ENCODE measurements around the gene RAB20.

The RAB20 gene

GRCh38 chr13:110554946-110555345 is 6.6 kb downstream of the RAB20 start:
- TF ChIP-seq TAF1 (IDR thresholded peaks at IDR 0.05; ENCODE audit: borderline replicate concordance, insufficient read depth, low read length): no peak
- no peak for TF ChIP-seq SIN3A (IDR thresholded peaks at IDR 0.05; ENCODE audit: borderline replicate concordance, insufficient read depth, low read length)
- no peak for TF ChIP-seq REST (IDR thresholded peaks at IDR 0.05; ENCODE audit: insufficient read depth in 1 of 2, low read depth in 2 of 2, low read length in 2 of 2)
- TF ChIP-seq POLR2AphosphoS5 (IDR thresholded peaks at IDR 0.05; ENCODE audit: low read depth, low read length): no peak
- no peak for TF ChIP-seq FOXP2 (optimal IDR thresholded peaks at IDR 0.05; ENCODE audit: borderline replicate concordance, extremely low read depth, extremely low read length, insufficient read depth)

- TF ChIP-seq FOXP2 (optimal IDR thresholded peaks at IDR 0.05; ENCODE audit: borderline replicate concordance, extremely low read depth, extremely low read length, insufficient read depth): no peak
- TF ChIP-seq REST (IDR thresholded peaks at IDR 0.05; ENCODE audit: insufficient read depth in 1 of 2, low read depth in 2 of 2, low read length in 2 of 2): no peak
- TF ChIP-seq TAF1 (IDR thresholded peaks at IDR 0.05; ENCODE audit: borderline replicate concordance, insufficient read depth, low read length): no peak
- TF ChIP-seq SIN3A (IDR thresholded peaks at IDR 0.05; ENCODE audit: borderline replicate concordance, insufficient read depth, low read length): no peak
- no peak for TF ChIP-seq POLR2AphosphoS5 (IDR thresholded peaks at IDR 0.05; ENCODE audit: low read depth, low read length)
These were observed 7.2 kb downstream of the RAB20 start for GRCh38 chr13:110554227-110554836.

- TF ChIP-seq POLR2AphosphoS5 (IDR thresholded peaks at IDR 0.05; ENCODE audit: low read depth, low read length) (no peak), SIN3A (IDR thresholded peaks at IDR 0.05; ENCODE audit: borderline replicate concordance, insufficient read depth, low read length) (no peak), REST (IDR thresholded peaks at IDR 0.05; ENCODE audit: insufficient read depth in 1 of 2, low read depth in 2 of 2, low read length in 2 of 2) (no peak), TAF1 (IDR thresholded peaks at IDR 0.05; ENCODE audit: borderline replicate concordance, insufficient read depth, low read length) (no peak), FOXP2 (optimal IDR thresholded peaks at IDR 0.05; ENCODE audit: borderline replicate concordance, extremely low read depth, extremely low read length, insufficient read depth) (no peak)
These were observed 8.1 kb downstream of the RAB20 start for GRCh38 chr13:110553417-110553816.

- TF ChIP-seq SIN3A (IDR thresholded peaks at IDR 0.05; ENCODE audit: borderline replicate concordance, insufficient read depth, low read length) (no peak), POLR2AphosphoS5 (IDR thresholded peaks at IDR 0.05; ENCODE audit: low read depth, low read length) (no peak), FOXP2 (optimal IDR thresholded peaks at IDR 0.05; ENCODE audit: borderline replicate concordance, extremely low read depth, extremely low read length, insufficient read depth) (no peak), TAF1 (IDR thresholded peaks at IDR 0.05; ENCODE audit: borderline replicate concordance, insufficient read depth, low read length) (no peak), REST (IDR thresholded peaks at IDR 0.05; ENCODE audit: insufficient read depth in 1 of 2, low read depth in 2 of 2, low read length in 2 of 2) (no peak)
These were observed 8.8 kb downstream of the RAB20 start for GRCh38 chr13:110552767-110553166.

Data from PFSK-1 (cell line).